Aorta (tissue), 5 donors: Measurements from ENCODE around the gene CERT1. TPM values are rescaled to one million over a fixed set of nuclear protein-coding genes. Genes with fewer than 3 reads are reported as not detected.

Experiments used
- ATAC-seq: fragments of 200-7000 bp; cut with Tn5 transposase; one replicate; pipeline ENCODE4 v1.9.1; 2022; ENCODE audit warnings: moderate library complexity; ENCODE audit not compliant: low FRiP score
- DNase-seq, 2 donors: peaks; one replicate each; pipeline ENCODE4 v3.0.0-alpha.2; 2020
- H3K27ac ChIP-seq, 2 donors: one replicate each; pipeline ENCODE4 v1.5.1; 2013; ENCODE audit warnings: low read length in 2 of 2, mild to moderate bottlenecking in 2 of 2, moderate library complexity in 2 of 2, control low read depth in 1 of 2, inconsistent platforms in 1 of 2, low read depth in 1 of 2
- H3K27me3 ChIP-seq, 2 donors: one replicate each; pipeline ENCODE4 v1.6.1; 2013; ENCODE audit warnings: control low read depth in 1 of 2, low read length in 1 of 2, mild to moderate bottlenecking in 1 of 2, moderate library complexity in 1 of 2; ENCODE audit not compliant: insufficient read depth in 2 of 2, control insufficient read depth in 1 of 2
- H3K36me3 ChIP-seq, 2 donors: one replicate each; pipeline ENCODE4 v1.6.1; 2013; ENCODE audit warnings: control low read depth in 1 of 2, low read length in 1 of 2, mild to moderate bottlenecking in 1 of 2; ENCODE audit not compliant: insufficient read depth in 2 of 2, control insufficient read depth in 1 of 2
- H3K4me1 ChIP-seq, 2 donors: one replicate each; pipeline ENCODE4 v1.6.1; 2013; ENCODE audit warnings: low read length in 2 of 2, control low read depth in 1 of 2, mild to moderate bottlenecking in 1 of 2, moderate library complexity in 1 of 2; ENCODE audit not compliant: insufficient read depth in 2 of 2, control insufficient read depth in 1 of 2
- H3K4me3 ChIP-seq, 2 donors: one replicate each; pipeline ENCODE4 v1.5.1; 2013; ENCODE audit warnings: low read length in 2 of 2, control low read depth in 1 of 2, mild to moderate bottlenecking in 1 of 2
- H3K9me3 ChIP-seq: one replicate; pipeline ENCODE4 v1.6.1; 2013; ENCODE audit warnings: mild to moderate bottlenecking, low read length; ENCODE audit not compliant: control insufficient read depth
- WGBS, 2 donors: extraction: QIAGEN DNeasy Blood & Tissue Kit; methylation state at CpG; one replicate each; pipeline ENCODE4 v1.1.7; 2013; 5-methylcytosine and 5-hydroxymethylcytosine counted together
- intact Hi-C, 2 donors: fragments of 100-400 bp; cut with DNase I; formaldehyde crosslinking; loops; one replicate each; pipeline versions ENCODE4 v1.14.2 to v1.15.0; 2022
- polyA plus RNA-seq, 2 donors: library from polyadenylated mRNA; stranded (reverse); fragments of 200-250 nt; gene quantifications; one replicate each; pipeline ENCODE4 v1.2.3, GENCODE V29; 2013
- total RNA-seq, 2 donors: library from RNA; stranded (reverse); fragmentation: NEBNext Ultra II Directional; extraction: Animal tissue kit (Norgen Biotek cat#: 25700); gene quantifications; one replicate each; pipeline ENCODE4 v1.2.1, GENCODE V29; 2021
- donor health status: healthy with polysubstance abuse.
- donor health status: Bipolar disorder and iron deficiency.
- donor health status: DM: no; HTN: no; CAD: no.
- donor health status: DM: no; HTN: no; CAD: no.
- donor health status: DM: yes; HTN: yes; CAD: no.

CERT1 gene
- total and polyA plus RNA-seq, 4 donors = 14.5 to 41.7 (median 24.6) TPM

GRCh38 chr5:75355236-75355635 lies 156.2 kb downstream of the CERT1 start:
- H3K4me1 ChIP-seq = no peaks in the 10 kb centered on the region
- H3K4me3 ChIP-seq = no peak overlapping the region
- DNase-seq (no peak), ATAC-seq (no peak)
- no peaks in the 10 kb centered on the region for H3K9me3 ChIP-seq
- H3K36me3 ChIP-seq = peaks cover 9 to 10% of the 10 kb centered on the region in 2 donors
- 90 to 92% methylated on average over 6 of the region's 6 CpGs for WGBS, 2 donors
- H3K27ac ChIP-seq = no peak overlapping the region
- intact Hi-C loops = no loop called here
- no peaks in the 10 kb centered on the region for H3K27me3 ChIP-seq

- Histone ChIP-seq H3K36me3 (peaks cover 7 to 8% of the 10 kb centered on the region in 2 donors), H3K4me1 (no peaks in the 10 kb centered on the region)
- 92 to 95% methylated on average over 7 of the region's 7 CpGs for WGBS, 2 donors
Measured at GRCh38 chr5:75351139-75351926, 160.1 kb downstream of the CERT1 start.

GRCh38 chr5:75349663-75350062 lies 161.8 kb downstream of the CERT1 start:
- peaks cover 2 to 8% of the 10 kb centered on the region in 2 donors for H3K36me3 ChIP-seq
- no peak overlapping the region for H3K27ac ChIP-seq
- DNase-seq (no peak), ATAC-seq (no peak)
- no peaks in the 10 kb centered on the region for H3K4me1 ChIP-seq
- no peaks in the 10 kb centered on the region for H3K27me3 ChIP-seq
- no peak overlapping the region for H3K4me3 ChIP-seq
- WGBS, 2 donors = 63 to 71% methylated on average over 2 of the region's 2 CpGs
- intact Hi-C loops = no loop called here
- H3K9me3 ChIP-seq = no peaks in the 10 kb centered on the region

More at GRCh38 chr5:75351139-75351926, 160.1 kb downstream of the CERT1 start:
- no peaks in the 10 kb centered on the region for H3K9me3 ChIP-seq
- DNase-seq = no peak
- no peak overlapping the region for H3K27ac ChIP-seq
- intact Hi-C loops = no loop called here
- no peak for ATAC-seq
- no peaks in the 10 kb centered on the region for H3K27me3 ChIP-seq
- no peak overlapping the region for H3K4me3 ChIP-seq

GRCh38 chr5:75348241-75348640 lies 163.2 kb downstream of the CERT1 start:
- 94 to 96% methylated on average over 3 of the region's 3 CpGs for WGBS, 2 donors
- Histone ChIP-seq H3K27ac (no peak overlapping the region), H3K9me3 (no peaks in the 10 kb centered on the region), H3K27me3 (no peaks in the 10 kb centered on the region), H3K4me3 (no peak overlapping the region), H3K4me1 (no peaks in the 10 kb centered on the region), H3K36me3 (peaks cover 2 to 8% of the 10 kb centered on the region in 2 donors)
- ATAC-seq = no peak
- no peak for DNase-seq
- intact Hi-C loops = no loop called here

- Histone ChIP-seq H3K27ac (no peak overlapping the region), H3K4me3 (no peak overlapping the region), H3K36me3 (no peaks in the 10 kb centered on the region), H3K4me1 (no peaks in the 10 kb centered on the region), H3K9me3 (no peaks in the 10 kb centered on the region), H3K27me3 (no peaks in the 10 kb centered on the region)
- no peak for DNase-seq
- ATAC-seq = no peak
- WGBS, 2 donors = 92 to 93% methylated on average over 4 of the region's 4 CpGs
- intact Hi-C loops = no loop called here
Measured at GRCh38 chr5:75342836-75343235, 168.6 kb downstream of the CERT1 start.

- ATAC-seq = no peak
- no peak for DNase-seq
- WGBS, 2 donors = 86 to 88% methylated on average over 1 of the region's 1 CpG
Measured at GRCh38 chr5:75341934-75342333, 169.5 kb downstream of the CERT1 start.

GRCh38 chr5:75340714-75341478 lies 170.5 kb downstream of the CERT1 start:
- no peaks in the 10 kb centered on the region for H3K9me3 ChIP-seq
- ATAC-seq (no peak), DNase-seq (no peak)
- H3K36me3 ChIP-seq = no peaks in the 10 kb centered on the region
- intact Hi-C loops = no loop called here
- 65 to 75% methylated on average over 3 of the region's 3 CpGs for WGBS, 2 donors
- H3K4me3 ChIP-seq = no peak overlapping the region
- H3K27ac ChIP-seq = no peak overlapping the region
- H3K27me3 ChIP-seq = no peaks in the 10 kb centered on the region
- H3K4me1 ChIP-seq = no peaks in the 10 kb centered on the region

More at GRCh38 chr5:75341934-75342333, 169.5 kb downstream of the CERT1 start:
- intact Hi-C loops = no loop called here
- H3K4me3 ChIP-seq = no peak overlapping the region
- H3K27me3 ChIP-seq = no peaks in the 10 kb centered on the region
- H3K27ac ChIP-seq = no peak overlapping the region
- H3K36me3 ChIP-seq = no peaks in the 10 kb centered on the region
- H3K4me1 ChIP-seq = no peaks in the 10 kb centered on the region
- no peaks in the 10 kb centered on the region for H3K9me3 ChIP-seq

GRCh38 chr5:75338408-75338807 lies 173.0 kb downstream of the CERT1 start:
- Histone ChIP-seq H3K4me1 (no peaks in the 10 kb centered on the region), H3K36me3 (no peaks in the 10 kb centered on the region), H3K27me3 (no peaks in the 10 kb centered on the region), H3K4me3 (peak overlapping the region in 1 of 2 donors; percentile 99), H3K9me3 (no peaks in the 10 kb centered on the region), H3K27ac (no peak overlapping the region)
- ATAC-seq (no peak), DNase-seq (no peak)
- intact Hi-C loops = loop anchor here (5.0 to 10.0 kb wide), 6 partner anchors 101 to 574 kb away; partner anchors contain the start of genes GFM2 (in 2 of the 2), NSA2 (in 2 of the 2), ANKRD31 (in 1 of the 2) and CERT1 (in 1 of the 2)
- 59 to 60% methylated on average over 2 of the region's 2 CpGs for WGBS, 2 donors
